Nucleus accumbens (tissue), 56 donors: ENCODE measurements around the gene PJA1.
A peak's percentile ranks its signal among the peaks of the same experiment; 100 is the strongest.

Experiments used
- DNase-seq, 56 donors: peaks; one replicate each; lab custom pipeline; 2025; lab: John Stamatoyannopoulos, UW

PJA1 gene

GRCh38 chrX:69165087-69165651 is at the start of gene PJA1:
TSS of gene PJA1 (minus strand) at chrX:69165453. CDS start at chrX:69163073, 2,380 bp downstream.
- DNase-seq = peak in 52 of 56 donors; percentile 1 to 82 (median 56)

GRCh38 chrX:69214463-69214862 is 49.2 kb upstream of the PJA1 start:
- DNase-seq = no peak

GRCh38 chrX:69211701-69212100 is 46.4 kb upstream of the PJA1 start:
- no peak for DNase-seq

- peak in 3 of 56 donors; percentile 0 to 2 (median 1) for DNase-seq
Observed at GRCh38 chrX:69210581-69210980, 45.3 kb upstream of the PJA1 start.

DNA sequence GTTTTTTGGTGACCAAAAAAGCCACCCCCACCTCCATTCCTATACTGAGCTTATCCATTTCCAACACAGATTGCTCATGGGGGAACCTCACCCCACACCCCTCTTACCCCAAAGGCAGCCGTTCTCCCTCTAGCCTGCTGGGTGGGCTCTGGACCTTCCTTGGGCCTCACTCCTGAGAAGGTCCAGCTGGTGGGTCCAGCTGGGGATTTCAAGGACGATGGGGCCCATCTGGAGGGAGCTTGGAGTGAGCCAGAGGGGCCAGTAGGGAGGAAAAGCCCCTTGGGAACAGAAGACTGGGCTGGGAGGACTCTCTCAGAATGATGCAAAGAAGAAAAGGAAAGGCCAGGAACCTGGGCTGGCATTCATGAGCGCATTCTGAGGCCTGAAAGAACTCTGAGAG is 42.0 kb upstream of the PJA1 start:
- no peak for DNase-seq

DNA sequence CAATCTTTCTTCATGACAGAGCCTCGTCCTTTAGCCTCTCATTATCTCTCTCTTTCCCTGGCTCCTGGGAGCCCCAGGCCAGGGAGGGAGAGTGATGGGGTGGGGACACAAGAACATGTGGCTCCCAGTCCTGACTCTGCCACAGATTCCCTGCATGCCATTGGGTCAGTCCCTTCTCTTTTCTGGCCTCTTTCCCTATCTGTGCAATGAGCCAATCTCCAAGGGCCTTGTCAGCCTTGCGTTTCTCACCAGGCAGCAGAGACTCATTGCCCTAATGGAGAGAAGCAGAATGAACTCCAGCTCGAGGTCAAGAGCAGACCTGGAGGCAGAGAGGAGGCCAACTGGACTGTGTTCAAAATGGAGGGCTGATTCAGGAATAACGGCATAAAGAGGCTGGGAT is 38.4 kb upstream of the PJA1 start:
- no peak for DNase-seq

- no peak for DNase-seq
Observed at GRCh38 chrX:69197690-69198089, 32.4 kb upstream of the PJA1 start.

DNA sequence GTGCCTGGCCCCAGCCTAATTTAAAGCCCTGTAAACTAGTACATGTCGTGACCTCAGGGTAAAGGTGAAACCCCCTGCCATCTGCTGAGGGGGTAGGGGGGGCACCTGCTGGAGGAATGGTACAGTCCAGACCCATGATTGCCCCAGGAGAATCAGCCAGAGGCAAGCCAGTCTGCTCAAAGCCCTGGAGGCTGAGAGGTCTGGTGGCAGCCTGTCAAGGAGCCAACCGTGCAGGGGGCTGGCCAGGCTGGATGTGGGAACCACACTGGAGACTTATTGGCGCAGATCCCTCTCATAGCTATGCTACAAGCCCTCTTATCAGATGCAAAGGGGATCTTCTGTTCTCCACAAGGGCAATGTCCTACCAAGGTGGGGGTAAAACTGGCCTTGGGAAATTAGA is 31.4 kb upstream of the PJA1 start:
- no peak for DNase-seq

DNA sequence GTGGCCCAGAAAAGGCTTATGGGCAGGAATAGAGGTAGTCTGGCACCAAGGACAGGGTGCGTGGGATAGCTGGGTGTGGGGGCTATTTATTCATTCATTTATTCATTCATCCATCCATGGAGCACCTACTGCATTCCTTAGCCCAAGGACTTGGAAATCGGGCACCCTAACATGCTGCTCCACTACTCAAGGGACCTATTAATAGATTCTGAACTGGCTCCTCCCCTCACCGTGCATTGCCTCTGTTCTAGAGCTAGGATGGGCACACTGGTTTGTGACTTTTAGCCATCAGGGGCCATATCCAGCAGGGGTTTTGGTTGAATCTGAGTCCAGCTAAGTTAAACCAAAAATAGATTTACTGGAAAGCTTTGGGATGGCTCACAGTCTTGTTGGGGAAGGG is 30.6 kb upstream of the PJA1 start:
- no peak for DNase-seq

DNA sequence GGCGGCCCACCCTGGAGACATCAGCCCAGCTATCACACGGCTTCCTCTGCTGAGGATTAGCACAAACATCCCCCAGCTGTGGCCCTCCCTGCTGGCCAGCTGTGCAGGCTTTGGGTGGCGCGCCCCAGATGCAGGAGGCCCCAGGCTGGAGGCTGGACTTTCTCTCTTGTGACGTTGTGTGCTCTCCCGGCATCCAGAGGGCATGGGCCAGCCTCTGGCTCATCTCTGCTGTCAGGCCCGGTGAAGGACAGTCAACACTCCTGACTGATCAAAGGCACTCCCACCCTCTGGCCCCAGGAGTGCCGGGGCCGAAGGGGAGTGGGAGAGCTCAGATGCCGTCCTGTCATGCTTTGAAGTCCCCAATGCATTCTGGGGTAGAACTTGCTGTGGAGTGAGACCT is 29.9 kb upstream of the PJA1 start:
- DNase-seq = peak in 2 of 56 donors; percentile 1 to 4

DNA sequence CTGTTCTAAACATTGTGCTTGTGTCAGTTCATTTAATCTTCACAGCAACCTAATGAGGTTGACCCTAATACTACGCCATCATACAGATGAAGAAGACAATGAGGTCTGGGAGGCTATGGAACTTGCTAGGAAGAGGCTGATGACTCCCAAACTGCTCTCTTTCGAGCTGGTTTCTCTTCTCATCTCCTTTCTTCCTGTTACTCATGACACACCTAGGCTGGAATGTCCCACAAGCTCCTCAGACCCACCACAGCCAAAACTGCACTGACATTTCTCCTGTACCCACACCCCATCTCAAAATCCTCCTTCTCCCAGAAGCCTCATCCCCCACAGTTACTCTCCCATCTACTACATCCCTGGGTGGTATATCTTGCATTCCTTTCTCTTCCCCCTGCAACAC is 27.4 kb upstream of the PJA1 start:
- DNase-seq = no peak

- DNase-seq = peak in 49 of 56 donors; percentile 3 to 81 (median 41)
Observed at GRCh38 chrX:69189576-69190371, 24.5 kb upstream of the PJA1 start.

GRCh38 chrX:69186651-69187050 is 21.4 kb upstream of the PJA1 start:
- DNase-seq = no peak

- no peak for DNase-seq
Observed at GRCh38 chrX:69185886-69186285, 20.6 kb upstream of the PJA1 start.

DNA sequence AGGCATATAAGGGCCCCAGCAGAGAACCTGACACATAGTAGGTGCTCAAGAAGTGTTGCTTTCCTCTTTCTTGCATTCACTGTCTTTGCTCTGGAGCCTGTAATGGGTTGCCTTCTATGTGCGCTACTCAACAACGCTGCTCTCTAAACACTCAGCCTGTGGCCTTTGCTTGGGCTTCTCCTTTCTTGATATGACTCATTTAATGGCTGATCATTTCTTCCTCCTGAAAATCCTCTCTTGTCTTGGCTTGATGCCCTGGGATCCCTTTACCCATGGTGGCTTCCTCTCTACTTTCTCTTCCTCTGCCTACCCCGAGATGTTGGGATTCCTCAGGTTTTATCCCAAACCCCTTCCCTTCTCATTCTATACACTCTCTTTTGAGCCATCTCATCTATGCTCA is 19.9 kb upstream of the PJA1 start:
- no peak for DNase-seq

- no peak for DNase-seq
Observed at GRCh38 chrX:69182818-69183380, 17.6 kb upstream of the PJA1 start.

DNA sequence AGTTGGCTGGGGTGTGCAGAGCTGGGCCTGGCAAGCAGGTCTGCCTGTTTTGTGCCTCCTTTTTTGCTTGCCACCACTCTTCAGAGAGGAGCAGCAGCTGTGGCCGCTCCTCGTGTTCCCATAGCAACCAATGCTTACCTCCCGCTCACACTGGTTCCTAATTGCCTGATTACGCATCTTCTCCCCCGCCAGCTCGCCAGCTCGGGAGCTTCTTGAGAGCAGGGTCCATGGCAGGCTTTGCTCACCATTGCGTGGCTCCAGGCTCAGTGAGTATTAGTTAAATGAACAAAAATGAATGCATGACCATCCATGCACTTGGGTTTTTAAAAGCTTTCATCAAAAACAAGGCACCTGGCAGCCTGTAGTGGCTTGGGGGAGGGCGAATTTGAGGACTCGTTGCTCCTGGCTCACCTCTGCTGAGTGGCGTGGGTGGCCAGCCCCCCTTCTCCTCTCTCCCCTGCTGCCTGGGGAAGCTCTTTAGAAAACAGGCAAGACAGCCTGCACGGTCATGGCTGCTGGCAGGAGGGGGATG is 14.2 kb upstream of the PJA1 start:
- peak in 37 of 56 donors; percentile 0 to 67 (median 28) for DNase-seq

DNA sequence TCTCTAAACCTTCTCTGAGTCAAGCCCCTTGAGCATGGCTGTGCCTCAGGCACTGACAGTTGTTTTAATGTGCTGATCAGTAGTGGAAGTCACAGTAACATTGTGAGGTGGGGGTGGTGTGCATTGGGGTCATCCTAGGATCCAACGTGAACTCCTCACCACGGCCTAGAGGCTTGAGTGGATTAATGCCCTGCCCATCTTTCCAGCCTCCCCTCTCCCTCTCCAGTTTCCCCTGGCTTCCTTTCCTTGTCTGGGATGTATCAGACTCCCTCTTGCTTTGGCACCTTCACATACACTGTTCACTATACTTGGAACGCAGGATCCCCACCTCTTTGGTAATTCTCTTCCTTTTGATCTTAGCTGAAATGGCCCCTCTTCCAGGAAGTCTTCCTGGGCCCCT is 13.3 kb upstream of the PJA1 start:
- no peak for DNase-seq

DNA sequence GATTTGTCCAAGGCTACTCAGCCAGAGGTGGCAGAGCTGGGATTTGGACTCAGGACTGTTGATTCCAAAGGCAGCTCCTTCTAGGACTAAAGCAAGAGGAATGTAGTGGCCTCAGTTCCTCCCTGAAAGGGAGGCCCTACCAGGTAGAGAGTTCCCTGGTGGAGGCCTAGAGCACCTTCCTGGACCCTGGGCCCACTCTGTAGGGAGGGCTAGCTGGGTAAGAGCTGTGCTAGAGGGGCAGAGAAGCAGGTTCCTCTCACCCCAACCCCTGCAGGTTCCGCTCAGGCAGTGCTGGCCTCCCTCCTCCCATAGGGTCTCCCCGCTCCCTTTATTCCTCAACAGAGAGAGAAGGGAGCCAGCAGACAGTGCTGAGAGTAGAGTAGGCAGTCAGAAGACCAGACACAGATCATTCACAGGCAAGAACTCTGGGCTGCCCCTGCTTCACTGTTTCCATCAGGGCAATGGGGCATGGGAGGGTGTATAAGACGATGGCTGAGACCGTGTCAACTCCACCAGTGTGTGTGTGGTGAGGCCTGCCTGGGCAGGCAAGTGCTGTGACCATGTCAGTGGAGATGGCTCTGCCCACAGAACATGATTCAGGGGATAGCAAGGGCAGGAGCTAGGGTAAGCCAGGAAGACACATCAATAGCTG is 12.4 kb upstream of the PJA1 start:
- DNase-seq = no peak

GRCh38 chrX:69176053-69176452 is 10.8 kb upstream of the PJA1 start:
- no peak for DNase-seq

GRCh38 chrX:69173906-69174305 is 8.7 kb upstream of the PJA1 start:
- DNase-seq = no peak
